PFSK-1 (cell line): ENCODE data around the gene CHRM4.

Source experiments
- FOXP2 ChIP-seq: optimal IDR thresholded peaks from 2 replicates; pipeline ENCODE3; 2011; ENCODE audit warnings: borderline replicate concordance, control low read depth, inconsistent platforms; ENCODE audit not compliant: insufficient read depth; ENCODE audit errors: extremely low read length, extremely low read depth
- POLR2AphosphoS5 ChIP-seq: IDR thresholded peaks from 2 replicates; pipeline ENCODE4 v1.6.1; 2012; ENCODE audit warnings: low read depth, mild to moderate bottlenecking, control low read depth, low read length, moderate library complexity
- SIN3A ChIP-seq: IDR thresholded peaks from 2 replicates; pipeline ENCODE4 v1.6.1; 2012; ENCODE audit warnings: mild to moderate bottlenecking, low read length, moderate library complexity, borderline replicate concordance; ENCODE audit not compliant: insufficient read depth
- TAF1 ChIP-seq: IDR thresholded peaks from 2 replicates; pipeline ENCODE4 v1.6.1; 2012; ENCODE audit warnings: low read length, control low read depth, borderline replicate concordance; ENCODE audit not compliant: insufficient read depth
- TF ChIP-seq, protein P1 (sequence below), 2 experiments: IDR thresholded peaks; 2 replicates each; pipeline versions ENCODE4 v1.6.1 to v1.8.0; 2011 to 2012; ENCODE audit warnings: low read depth in 2 of 2, low read length in 2 of 2, control low read depth in 1 of 2, inconsistent platforms in 1 of 2, mild to moderate bottlenecking in 1 of 2, moderate library complexity in 1 of 2; ENCODE audit not compliant: insufficient read depth in 1 of 2

Gene CHRM4

DNA sequence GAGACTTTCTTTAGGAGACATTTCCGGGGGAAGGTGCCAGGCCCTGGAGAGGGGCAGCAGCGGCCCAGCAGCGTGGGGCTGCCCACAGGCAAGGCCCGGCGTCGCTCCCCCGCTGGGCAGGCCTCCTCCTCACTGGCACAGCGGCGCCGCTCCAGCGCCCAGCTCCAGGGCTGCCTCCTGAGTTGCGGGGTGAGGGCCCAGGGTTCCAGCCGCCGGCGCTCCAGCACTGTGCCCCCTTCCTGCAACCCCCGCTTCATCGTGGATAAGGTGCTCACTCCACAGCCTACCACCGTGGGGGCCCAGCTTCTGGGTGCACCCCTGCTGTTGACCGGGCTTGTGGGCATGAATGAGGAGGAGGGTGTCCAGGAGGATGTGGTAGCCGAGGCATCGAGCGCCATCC is 25.3 kb downstream of the CHRM4 start:
- TF ChIP-seq, protein P1, sequence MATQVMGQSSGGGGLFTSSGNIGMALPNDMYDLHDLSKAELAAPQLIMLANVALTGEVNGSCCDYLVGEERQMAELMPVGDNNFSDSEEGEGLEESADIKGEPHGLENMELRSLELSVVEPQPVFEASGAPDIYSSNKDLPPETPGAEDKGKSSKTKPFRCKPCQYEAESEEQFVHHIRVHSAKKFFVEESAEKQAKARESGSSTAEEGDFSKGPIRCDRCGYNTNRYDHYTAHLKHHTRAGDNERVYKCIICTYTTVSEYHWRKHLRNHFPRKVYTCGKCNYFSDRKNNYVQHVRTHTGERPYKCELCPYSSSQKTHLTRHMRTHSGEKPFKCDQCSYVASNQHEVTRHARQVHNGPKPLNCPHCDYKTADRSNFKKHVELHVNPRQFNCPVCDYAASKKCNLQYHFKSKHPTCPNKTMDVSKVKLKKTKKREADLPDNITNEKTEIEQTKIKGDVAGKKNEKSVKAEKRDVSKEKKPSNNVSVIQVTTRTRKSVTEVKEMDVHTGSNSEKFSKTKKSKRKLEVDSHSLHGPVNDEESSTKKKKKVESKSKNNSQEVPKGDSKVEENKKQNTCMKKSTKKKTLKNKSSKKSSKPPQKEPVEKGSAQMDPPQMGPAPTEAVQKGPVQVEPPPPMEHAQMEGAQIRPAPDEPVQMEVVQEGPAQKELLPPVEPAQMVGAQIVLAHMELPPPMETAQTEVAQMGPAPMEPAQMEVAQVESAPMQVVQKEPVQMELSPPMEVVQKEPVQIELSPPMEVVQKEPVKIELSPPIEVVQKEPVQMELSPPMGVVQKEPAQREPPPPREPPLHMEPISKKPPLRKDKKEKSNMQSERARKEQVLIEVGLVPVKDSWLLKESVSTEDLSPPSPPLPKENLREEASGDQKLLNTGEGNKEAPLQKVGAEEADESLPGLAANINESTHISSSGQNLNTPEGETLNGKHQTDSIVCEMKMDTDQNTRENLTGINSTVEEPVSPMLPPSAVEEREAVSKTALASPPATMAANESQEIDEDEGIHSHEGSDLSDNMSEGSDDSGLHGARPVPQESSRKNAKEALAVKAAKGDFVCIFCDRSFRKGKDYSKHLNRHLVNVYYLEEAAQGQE (IDR thresholded peaks at IDR 0.05; ENCODE audit: insufficient read depth in 1 of 2, low read depth in 2 of 2, low read length in 2 of 2) = no peak
- TF ChIP-seq TAF1 (no peak), POLR2AphosphoS5 (no peak), SIN3A (no peak), FOXP2 (no peak)

DNA sequence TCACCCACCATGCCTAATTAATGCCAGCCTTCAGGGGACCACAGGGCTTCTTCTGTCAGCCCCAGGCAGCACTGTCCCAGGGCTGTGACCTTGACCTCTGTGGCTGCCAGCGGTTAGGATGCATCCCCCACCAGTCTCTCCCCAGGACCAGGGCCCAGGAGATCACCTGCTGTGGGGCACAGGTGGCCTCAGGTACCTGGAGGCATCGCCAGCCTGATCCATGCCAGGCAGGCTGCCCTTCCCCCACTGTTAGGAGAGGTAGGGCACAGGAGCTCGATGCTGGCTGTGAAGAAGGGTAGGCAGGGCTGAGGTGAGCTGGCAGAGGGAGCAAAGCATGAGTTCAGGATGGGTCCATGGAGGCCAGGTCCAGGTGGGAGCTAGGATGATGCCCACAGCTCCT is 26.8 kb downstream of the CHRM4 start:
- TF ChIP-seq FOXP2 = no peak
- TF ChIP-seq TAF1 = no peak
- no peak for TF ChIP-seq SIN3A
- TF ChIP-seq, protein P1 (IDR thresholded peaks at IDR 0.05; ENCODE audit: insufficient read depth in 1 of 2, low read depth in 2 of 2, low read length in 2 of 2) = no peak
- no peak for TF ChIP-seq POLR2AphosphoS5

DNA sequence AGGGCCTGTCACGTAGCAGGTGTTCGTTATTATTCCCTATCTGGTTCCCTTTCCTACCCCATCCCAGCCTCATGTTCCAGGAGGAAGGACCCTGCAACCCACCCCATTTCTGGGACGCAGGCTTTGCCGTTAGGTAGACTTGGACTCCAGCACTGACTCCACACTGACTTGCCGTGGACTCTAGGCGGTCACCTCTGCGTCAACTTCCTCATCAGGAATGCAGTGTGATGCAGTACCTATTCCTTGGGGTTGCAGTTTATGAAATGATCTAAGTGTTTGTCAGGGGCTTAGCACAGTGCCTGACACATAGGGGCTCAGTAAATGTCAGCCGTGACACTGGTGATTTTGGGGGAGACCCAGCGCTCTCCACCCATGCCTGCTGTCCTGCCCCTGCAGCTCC is 27.5 kb downstream of the CHRM4 start:
- TF ChIP-seq SIN3A = no peak
- TF ChIP-seq, protein P1 (IDR thresholded peaks at IDR 0.05; ENCODE audit: insufficient read depth in 1 of 2, low read depth in 2 of 2, low read length in 2 of 2) = no peak
- TF ChIP-seq FOXP2 = no peak
- TF ChIP-seq TAF1 = no peak

DNA sequence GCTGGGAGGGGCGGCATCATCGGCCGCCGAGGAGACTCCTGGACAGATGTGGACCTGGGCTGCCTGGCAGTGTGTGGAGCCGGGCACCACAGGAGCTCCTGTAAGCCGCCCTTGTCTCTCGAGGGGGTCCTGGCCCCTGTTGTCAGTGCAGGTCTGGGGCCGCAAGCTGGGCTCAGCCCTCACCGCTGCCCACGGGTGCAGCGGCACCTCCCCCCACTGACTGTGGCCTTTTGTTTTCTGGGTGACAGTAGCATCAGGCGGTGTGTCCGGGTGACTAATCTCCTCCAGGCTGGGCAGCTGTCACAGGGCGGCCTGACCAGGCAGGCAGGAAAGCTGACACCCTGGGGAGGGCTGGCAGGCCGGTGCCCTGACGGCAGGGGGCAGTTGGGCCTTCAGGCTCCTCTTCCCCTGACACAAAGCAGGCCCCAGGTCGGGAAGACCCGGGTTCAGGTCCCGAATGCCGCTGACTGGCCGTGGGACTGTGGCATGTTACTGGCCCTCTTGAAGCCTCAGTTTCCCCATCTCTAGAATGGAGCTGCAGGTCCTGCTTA is 28.0 kb downstream of the CHRM4 start:
- TF ChIP-seq FOXP2 (no peak), POLR2AphosphoS5 (no peak)
- TF ChIP-seq, protein P1 (IDR thresholded peaks at IDR 0.05; ENCODE audit: insufficient read depth in 1 of 2, low read depth in 2 of 2, low read length in 2 of 2) = no peak

DNA sequence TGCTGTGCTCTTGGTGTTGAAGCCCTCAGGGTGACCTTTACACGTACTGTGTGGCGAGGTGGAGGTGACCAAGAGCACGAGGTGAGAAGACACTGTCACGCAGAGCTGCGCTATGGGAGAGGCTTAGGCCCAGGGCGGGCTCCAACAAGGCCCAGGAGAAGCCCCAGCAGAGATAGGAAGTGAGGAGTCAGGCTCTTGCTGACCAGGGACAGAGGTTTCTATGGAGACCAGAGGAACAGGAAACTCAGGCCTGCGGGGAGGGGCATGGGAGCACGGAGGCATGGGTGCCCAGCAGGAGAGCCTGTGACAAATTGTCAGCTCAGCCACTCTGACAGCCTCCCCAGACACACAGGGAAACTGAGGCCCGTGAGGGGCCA is 28.6 kb downstream of the CHRM4 start:
- TF ChIP-seq POLR2AphosphoS5 (no peak), FOXP2 (no peak), TAF1 (no peak), SIN3A (no peak)
- TF ChIP-seq, protein P1 (IDR thresholded peaks at IDR 0.05; ENCODE audit: insufficient read depth in 1 of 2, low read depth in 2 of 2, low read length in 2 of 2) = no peak
